GM18951 (cell line): ENCODE results near the gene ACSM5.
"Not testable (repeated sequence)": the region's sequence is repeated elsewhere in the genome, so short reads cannot be mapped to it uniquely, and the experiment has no call there.

Source experiments
- POLR2A ChIP-seq: IDR thresholded peaks from 4 replicates; pipeline ENCODE4 v1.6.1; 2011; ENCODE audit warnings: mild to moderate bottlenecking; ENCODE audit not compliant: insufficient read length, insufficient read depth; ENCODE audit errors: extremely low read depth
- in situ Hi-C: fragments of 300-500 bp; cut with MboI; formaldehyde crosslinking; loops from one replicate; pipeline ENCODE4 v1.12.0; 2022; ENCODE audit warnings: low sequenced_read_pairs, mixed read lengths, inconsistent platforms; ENCODE audit not compliant: unreplicated experiment

The ACSM5 gene

DNA sequence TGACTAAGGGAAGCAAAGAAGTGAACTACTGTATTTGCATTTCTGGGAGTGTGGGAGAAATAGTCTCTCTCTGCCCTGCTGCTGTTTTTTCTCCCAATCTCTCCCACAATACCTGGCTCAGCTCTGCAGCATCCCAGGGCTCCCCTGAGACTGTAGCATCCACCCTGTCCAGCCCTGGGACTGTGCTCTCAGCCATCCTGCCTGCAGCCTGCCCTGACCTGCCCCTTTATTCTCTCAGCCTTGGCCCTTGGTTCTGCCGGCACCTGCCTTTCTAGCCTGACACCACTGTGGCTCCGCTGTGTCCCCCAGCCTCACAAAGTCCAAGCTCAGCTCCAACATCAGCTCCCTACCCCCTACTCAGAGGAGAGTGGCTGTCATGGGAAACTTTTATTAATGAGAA lies 6.7 kb upstream of the ACSM5 start:
- in situ Hi-C loops, result no loop called here
- TF ChIP-seq POLR2A, result no peak

DNA sequence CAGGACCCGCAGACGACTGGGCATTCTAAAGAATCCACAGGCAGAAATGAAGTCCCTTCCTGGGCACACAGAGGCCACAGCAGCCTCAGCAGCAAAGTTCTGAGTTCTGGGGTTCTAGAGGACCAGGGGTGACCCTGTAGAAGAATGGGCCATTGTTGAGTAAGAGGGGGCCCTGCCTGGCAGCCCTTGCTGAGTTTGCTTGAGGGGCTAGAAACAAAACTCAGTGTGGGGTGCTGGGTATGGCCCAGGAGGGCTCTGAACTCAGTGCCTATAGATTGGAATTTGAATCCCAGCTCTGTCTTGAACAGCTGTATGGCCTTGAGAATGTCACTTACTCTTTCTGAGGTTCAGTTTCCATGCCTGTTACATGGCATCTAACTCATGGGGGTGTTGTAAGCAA lies 4.7 kb upstream of the ACSM5 start, which contains the start of gene PDILT:
TSS of gene PDILT (minus strand) at position 101 of the 400 bp plus-strand sequence. CDS start 5,437 bp downstream, outside the sequence.
- TF ChIP-seq POLR2A, result no peak

DNA sequence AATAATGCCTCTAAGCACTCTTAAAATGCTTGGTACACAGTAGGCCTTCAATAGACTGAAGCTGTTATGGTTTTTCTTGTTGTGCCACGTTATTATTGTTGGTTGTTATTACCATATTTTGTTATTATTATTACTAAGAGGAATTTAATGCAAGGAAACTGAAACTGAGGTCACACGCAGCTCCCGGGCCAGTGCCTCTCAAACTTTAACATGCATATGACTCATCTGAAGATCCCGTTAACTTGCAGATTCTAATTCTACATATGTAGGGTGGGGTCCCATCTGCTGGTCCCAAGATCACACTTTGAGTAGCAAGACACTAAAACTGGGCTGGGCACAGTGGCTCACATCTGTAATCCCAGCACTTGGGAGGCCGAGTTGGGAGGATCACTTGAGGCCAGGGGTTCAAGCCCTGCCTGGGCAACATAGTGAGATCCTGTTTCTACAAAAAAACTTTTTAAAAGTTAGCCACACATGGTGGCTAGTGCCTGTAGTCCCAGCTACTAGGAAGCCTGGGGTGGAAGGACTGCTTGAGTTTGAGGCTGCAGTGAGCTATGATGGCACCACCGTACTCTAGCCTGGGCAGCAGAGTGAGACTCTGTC lies 888 bp downstream of the ACSM5 start:
- no peak for TF ChIP-seq POLR2A
- in situ Hi-C loops, result no loop called here

More for the DNA sequence above, 4.7 kb upstream of the ACSM5 start, which contains the start of gene PDILT:
- in situ Hi-C loops, result no loop called here

DNA sequence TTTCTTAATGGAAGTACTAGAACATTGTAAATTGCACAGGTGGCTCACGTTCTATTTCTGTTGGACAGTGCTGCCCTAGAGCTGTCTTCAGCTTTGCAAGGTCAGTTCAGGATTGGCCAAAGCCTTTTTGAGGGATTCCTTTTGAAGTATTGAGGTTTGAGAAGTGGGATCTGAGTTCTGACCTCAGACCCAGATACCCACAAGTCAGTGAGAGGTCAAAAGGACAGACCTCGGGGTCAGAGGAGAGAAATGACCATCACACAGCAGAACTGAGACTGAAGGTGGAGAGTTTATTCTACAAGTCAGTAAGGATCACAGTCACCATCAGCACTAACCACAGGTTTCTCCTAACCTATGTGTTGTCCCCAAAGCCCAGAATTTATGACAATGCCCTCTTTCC lies 1.7 kb downstream of the ACSM5 start:
- in situ Hi-C loops, result no loop called here
- no peak for TF ChIP-seq POLR2A

DNA sequence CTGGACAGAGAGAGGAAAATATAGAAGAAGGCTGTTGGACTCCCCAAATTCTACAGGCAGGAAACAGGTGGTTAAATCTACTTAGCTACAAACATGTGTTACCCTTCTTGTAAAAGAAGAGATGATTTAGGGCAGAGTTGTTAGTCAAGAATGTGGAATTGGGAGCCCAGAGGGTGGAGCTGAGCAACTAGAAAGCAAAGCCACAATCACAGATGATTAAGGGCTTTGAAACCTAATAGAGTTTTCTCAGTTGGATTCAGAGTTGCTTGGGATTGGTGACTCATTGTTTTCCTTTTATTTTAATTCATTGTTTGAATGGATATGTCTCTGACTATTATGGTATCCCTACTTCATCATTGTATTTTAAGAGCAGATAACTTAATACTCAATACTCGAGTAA lies 6.2 kb downstream of the ACSM5 start:
- no peak for TF ChIP-seq POLR2A
- in situ Hi-C loops, result no loop called here

DNA sequence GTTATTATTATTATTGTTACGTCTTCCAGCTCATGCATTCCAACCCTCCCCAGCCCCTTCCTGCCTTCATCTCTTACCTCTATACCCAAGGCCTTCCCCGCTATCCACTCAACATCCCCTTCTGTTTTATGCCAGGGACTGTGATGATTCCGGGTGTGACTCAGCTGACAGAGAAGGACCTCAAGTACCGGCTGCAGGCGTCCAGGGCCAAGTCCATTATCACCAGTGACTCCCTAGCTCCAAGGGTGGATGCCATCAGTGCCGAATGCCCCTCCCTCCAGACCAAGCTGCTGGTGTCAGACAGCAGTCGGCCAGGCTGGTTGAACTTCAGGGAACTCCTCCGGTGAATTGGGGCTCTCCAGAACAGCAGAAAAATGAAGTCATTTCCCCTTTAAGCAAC lies 9.8 kb downstream of the ACSM5 start:
- in situ Hi-C loops, result not testable (repeated sequence)

DNA sequence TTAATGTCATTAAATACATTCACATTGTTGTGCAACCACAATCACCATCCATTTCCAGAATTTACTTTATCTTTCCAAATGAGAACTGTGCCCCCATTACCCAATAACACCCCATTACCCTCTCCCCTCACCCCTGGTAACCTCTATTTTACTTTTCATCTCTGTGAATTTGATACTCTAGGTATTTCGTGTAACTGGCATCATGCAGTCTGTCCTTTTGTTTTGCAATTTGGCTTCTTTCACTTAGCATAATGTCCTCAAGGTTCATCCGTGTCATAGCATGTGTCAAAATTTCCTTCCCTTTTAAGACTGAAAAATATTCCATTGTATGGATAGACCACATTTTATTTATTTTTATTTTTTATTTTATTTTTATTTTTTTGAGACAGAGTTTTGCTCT lies 12.4 kb downstream of the ACSM5 start:
- in situ Hi-C loops, result not testable (repeated sequence)

DNA sequence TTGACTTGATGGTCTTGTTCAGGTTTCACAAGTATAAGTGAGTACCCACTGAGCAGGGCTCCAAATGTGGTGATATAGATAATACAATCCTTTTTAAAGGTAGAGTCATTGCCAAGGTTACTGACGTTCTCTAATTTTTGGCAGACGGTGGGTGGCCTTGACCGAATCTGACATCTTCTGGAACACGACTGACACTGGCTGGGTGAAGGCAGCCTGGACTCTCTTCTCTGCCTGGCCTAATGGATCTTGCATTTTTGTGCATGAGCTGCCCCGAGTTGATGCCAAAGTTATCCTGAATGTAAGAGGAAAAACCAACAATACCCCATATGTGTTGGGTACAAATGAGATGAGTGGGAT lies 14.4 kb downstream of the ACSM5 start:
- in situ Hi-C loops, result not testable (repeated sequence)

DNA sequence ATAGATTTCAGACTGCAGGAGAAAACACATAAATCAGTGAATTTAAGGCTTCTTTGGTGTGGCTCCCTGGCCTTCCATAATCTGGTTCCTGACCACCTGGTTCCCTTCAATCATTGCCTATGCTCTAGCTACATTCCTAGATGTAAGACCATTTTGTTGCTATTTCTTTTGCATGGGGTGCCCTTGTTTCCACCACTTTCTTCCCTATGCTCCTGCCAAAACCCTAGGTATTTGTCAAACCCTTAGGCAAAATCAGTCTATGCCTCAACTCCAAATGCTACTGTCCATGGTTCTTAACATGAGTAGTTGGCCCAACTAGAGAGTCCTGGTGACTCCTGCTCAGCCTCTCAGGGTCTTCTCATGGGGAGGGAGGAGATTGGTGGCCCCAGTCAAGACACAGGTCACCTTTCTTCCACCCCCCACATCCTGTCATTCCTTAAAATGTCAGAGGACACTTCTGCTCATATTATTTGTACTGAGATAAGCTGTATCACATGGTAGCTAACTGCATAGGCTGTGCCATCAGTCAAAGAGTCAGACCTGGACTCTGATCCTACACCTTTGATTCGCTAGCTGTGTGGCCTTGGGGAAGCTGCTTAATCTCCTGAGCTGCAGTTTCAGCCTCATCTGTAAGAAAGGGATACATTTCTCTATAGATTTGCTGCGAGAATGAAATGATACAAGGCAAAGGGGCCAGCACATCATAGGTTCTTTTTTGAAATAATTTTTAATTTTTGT lies 15.0 kb downstream of the ACSM5 start:
- TF ChIP-seq POLR2A, result no peak
- in situ Hi-C loops, result no loop called here

DNA sequence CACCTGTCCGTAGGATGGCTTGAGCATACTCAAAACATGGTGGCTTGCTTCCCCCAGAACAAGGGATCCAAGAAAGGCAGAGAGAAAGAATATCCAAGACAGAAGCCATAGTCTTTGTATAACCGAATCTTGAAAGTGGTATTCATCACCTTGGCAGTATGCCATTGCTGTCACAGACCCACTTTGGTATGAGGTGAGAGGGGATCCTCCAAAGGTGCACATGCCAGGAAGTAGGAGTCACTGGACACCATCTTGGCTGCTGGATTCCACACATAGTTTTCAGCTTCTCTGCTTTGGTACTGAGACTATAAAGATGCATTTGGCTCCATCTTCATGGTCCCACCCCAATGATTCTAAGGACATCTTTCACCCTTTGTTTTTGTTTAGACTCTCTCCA lies 18.1 kb downstream of the ACSM5 start:
- in situ Hi-C loops, result not testable (repeated sequence)

DNA sequence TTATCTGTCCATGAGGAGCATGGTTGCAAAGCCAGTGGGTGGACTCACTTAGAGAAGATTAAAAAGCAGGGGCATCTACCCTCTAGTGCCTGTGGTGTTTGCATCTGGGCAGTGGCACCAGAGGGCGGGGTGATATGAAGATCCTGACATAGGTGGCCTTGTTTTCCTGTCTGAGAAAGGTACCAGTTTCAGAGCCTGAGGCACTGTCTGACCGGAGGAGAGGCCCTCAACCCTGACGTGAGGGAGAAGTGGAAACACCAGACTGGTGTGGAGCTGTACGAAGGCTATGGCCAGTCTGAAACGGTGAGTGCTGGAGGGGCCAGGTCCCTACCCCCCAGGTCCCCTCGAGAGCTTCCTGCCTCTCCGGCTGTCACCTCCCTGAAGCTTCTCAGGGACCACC lies 20.2 kb downstream of the ACSM5 start:
- in situ Hi-C loops, result not testable (repeated sequence)

DNA sequence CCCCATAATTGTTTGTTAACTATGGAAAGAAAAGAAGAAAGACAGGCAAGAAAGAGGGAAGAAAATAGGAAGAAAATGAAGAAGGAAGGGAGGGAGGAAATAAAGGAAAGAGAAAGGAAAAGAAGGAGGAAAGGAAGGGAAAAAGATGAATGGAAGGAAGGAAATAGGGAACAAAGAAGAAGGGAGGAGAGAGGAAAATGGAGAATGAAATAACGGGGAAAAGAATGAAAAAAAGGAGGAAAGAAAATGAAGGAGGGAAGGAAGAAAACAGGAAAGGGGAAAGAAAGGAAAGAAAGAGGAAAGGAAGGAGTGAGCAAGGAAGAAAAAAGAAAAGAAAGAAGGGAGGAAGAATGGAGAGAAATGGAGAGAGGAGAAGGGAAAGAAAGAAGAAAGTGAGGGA lies 21.1 kb downstream of the ACSM5 start:
- in situ Hi-C loops, result not testable (repeated sequence)

DNA sequence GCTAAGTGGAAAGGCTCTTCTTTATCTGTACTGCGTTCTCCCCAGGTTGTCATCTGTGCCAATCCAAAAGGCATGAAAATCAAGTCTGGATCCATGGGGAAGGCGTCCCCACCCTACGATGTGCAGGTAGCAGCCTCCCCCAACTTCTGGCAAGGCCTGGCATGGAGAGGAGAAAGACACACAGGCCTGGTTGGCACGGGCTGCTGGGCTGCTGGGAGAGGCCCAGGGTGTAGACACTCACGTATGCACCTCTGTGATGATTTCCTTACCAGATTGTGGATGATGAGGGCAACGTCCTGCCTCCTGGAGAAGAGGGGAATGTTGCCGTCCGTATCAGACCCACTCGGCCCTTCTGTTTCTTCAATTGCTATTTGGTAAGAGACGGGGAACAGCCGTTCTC lies 21.6 kb downstream of the ACSM5 start:
- in situ Hi-C loops, result no loop called here
- TF ChIP-seq POLR2A, result no peak

DNA sequence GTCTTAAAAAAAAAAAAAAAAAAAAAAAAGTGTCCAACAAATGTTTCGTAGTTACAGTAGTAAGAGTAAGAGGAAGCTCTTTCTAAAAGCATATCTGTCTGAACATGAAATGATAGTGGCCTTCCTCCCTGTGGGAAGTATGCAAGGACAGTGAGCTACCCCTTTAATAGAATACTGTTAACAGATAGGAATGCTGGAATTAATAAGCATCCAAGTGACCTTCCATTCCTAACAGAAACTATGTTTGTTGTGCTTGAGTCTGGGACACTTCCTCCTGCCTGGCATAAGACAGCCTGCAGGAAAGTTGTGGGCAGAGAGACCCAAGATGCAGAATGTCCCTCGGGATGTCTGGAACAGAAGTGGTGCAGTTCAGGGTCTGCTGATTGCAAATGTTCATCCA lies 29.6 kb downstream of the ACSM5 start:
- in situ Hi-C loops, result not testable (repeated sequence)

DNA sequence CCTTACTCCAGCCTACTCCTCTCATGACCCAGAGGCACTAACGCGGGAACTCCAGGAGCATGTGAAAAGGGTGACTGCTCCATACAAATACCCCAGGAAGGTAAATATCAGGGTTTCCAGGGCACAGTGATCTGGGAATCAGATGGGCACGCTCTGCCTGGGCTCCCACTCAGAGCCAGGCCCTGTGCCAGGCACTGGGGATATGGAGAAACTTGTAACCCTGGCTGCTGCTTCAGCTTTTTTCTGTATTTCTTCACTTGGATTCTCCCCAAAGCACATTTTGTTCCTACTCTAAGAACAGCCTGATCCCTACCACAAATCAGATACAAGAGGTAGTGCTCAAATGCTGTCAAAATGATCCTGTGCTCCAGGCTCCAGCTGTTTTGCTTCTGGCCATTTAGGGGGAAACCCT lies 30.5 kb downstream of the ACSM5 start:
- in situ Hi-C loops, result loop anchor here (5.0 kb wide), 1 partner anchor 147 kb away; no protein-coding TSS in a partner anchor

DNA sequence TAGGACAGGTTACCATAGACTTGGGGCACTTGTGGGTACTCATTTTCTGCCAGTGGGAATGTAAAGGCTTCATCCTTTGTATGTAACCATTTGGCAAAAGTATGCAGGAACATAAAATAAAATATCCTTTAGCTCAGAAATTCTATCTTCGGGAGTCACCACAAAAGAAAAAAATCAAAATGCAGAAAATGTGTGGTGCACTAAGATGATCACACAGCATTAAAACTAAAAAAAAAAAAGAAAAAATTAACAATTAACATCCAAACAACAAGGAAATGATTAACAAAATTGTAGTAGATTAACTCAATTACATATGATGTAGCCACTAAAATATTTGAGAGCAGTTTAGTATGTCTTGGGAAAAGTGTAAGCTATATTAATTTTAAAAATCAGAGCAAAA lies 31.4 kb downstream of the ACSM5 start:
- in situ Hi-C loops, result loop anchor here (5.0 kb wide), 1 partner anchor 147 kb away; no protein-coding TSS in a partner anchor
